Measurements from ENCODE around the gene ZMYM3.

DNA sequence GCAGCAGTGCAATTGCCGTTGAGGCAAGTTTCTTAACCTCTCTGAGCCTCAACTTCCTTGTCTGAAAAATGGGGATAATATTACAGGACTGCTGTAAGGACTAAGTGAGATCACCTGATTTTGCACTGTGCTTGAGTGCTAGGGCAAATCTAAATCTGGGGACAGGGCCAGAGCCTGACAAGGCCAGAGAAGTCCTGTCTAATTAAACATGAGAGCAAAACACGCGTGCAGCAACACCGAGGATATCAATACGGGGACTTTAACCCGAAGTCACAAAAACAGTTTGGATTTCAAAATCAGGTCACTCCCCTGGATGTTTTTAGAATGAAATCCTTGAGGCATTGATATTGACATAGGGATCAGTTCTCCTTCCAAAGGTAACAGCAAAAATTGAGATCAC is 36.6 kb downstream of the ZMYM3 start:
- no peak for TF ChIP-seq EP300 (IDR thresholded peaks at IDR 0.05)
- TF ChIP-seq, protein P1, sequence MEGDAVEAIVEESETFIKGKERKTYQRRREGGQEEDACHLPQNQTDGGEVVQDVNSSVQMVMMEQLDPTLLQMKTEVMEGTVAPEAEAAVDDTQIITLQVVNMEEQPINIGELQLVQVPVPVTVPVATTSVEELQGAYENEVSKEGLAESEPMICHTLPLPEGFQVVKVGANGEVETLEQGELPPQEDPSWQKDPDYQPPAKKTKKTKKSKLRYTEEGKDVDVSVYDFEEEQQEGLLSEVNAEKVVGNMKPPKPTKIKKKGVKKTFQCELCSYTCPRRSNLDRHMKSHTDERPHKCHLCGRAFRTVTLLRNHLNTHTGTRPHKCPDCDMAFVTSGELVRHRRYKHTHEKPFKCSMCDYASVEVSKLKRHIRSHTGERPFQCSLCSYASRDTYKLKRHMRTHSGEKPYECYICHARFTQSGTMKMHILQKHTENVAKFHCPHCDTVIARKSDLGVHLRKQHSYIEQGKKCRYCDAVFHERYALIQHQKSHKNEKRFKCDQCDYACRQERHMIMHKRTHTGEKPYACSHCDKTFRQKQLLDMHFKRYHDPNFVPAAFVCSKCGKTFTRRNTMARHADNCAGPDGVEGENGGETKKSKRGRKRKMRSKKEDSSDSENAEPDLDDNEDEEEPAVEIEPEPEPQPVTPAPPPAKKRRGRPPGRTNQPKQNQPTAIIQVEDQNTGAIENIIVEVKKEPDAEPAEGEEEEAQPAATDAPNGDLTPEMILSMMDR (IDR thresholded peaks at IDR 0.05): no peak

Measured in ovary (tissue), 3 donors.